Skeletal muscle tissue (tissue), 4 donors: ENCODE measurements around the gene ACAP2. TPM values are rescaled to one million over a fixed set of nuclear protein-coding genes. Genes with fewer than 3 reads are reported as not detected.
"Not testable (repeated sequence)": the region's sequence is repeated elsewhere in the genome, so short reads cannot be mapped to it uniquely, and the experiment has no call there.

Experiments used
- H3K27ac ChIP-seq: one replicate; pipeline ENCODE4 v1.7.0; 2013; ENCODE audit warnings: mild to moderate bottlenecking, low read depth, low read length, inconsistent platforms
- H3K27me3 ChIP-seq, 3 donors: one replicate each; pipeline ENCODE4 v1.7.0; 2013; ENCODE audit warnings: low read length in 3 of 3; ENCODE audit not compliant: control insufficient read depth in 3 of 3, insufficient read depth in 3 of 3
- H3K36me3 ChIP-seq, 3 donors: one replicate each; pipeline ENCODE4 v1.7.0; 2013; ENCODE audit warnings: low read length in 3 of 3; ENCODE audit not compliant: control insufficient read depth in 3 of 3, insufficient read depth in 3 of 3
- H3K4me1 ChIP-seq, 3 donors: one replicate each; pipeline ENCODE4 v1.7.0; 2013; ENCODE audit warnings: low read length in 3 of 3, mild to moderate bottlenecking in 3 of 3; ENCODE audit not compliant: control insufficient read depth in 3 of 3, insufficient read depth in 3 of 3
- H3K4me3 ChIP-seq, 3 donors: one replicate each; pipeline ENCODE4 v1.7.0; 2013; ENCODE audit warnings: low read length in 3 of 3
- H3K9ac ChIP-seq, 3 donors: one replicate each; pipeline ENCODE4 v1.7.0; 2013; ENCODE audit warnings: low read length in 3 of 3, mild to moderate bottlenecking in 3 of 3, moderate library complexity in 2 of 3, low read depth in 1 of 3
- H3K9me3 ChIP-seq, 3 donors: one replicate each; pipeline ENCODE4 v1.7.0; 2013; ENCODE audit warnings: low read length in 3 of 3; ENCODE audit not compliant: control insufficient read depth in 3 of 3
- total RNA-seq: library from RNA; depleted of rRNA; stranded (reverse); fragments of >200 nt; gene quantifications from one replicate; pipeline ENCODE4 v1.2.3, GENCODE V29; 2014
- donor health status: Osteomylitis.

Gene ACAP2
- total RNA-seq, 1 donor from 2014 or later: 52.7 TPM

DNA sequence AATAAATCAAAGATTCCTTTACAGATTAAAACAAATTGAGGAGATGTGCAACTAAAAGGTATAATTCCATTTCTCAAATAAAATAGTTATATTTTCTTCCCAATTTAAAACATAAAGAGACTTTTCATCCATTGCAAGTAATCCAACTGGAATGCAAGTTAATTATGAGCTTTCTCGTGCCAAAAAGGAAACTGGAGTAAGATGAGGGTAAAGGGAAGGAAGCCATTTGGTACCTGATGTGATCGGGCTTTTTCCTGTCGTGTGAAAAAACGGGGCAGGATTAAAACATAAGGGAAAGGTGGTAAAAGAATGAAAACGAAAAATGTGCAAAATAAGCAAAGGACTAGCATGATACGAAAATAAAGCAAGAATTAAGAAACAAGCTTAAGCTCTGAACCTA is 130.1 kb downstream of the ACAP2 start:
- Histone ChIP-seq H3K4me1 (no peaks in the 10 kb centered on the region), H3K27ac (no peak overlapping the region), H3K4me3 (no peak overlapping the region), H3K27me3 (no peaks in the 10 kb centered on the region), H3K9ac (no peak overlapping the region), H3K9me3 (no peaks in the 10 kb centered on the region), H3K36me3 (peaks cover 0 to under 1% (median 0%) of the 10 kb centered on the region in 3 donors)

DNA sequence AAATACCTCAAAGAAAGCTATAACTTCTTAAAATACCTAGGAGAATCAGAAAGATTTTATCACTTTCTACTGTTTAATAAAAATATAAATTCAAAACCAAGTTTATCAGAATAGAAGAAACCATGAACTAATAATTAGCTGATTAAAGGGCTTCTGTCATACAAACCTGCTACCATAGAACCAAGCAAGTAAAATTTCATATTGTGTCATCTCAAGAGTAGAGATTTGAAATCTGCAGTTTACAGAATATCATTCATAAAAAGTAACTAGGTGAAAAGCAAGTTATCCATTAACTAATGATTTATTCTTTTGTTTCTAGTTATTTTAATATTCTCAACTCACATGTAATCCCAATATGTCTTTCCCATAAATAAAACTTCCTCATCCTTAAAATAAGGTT is 135.1 kb downstream of the ACAP2 start:
- no peak overlapping the region for H3K9ac ChIP-seq
- H3K36me3 ChIP-seq: peaks cover 0 to 13% (median 4%) of the 10 kb centered on the region in 3 donors
- no peak overlapping the region for H3K4me3 ChIP-seq
- H3K9me3 ChIP-seq: no peaks in the 10 kb centered on the region
- no peak overlapping the region for H3K27ac ChIP-seq
- H3K27me3 ChIP-seq: no peaks in the 10 kb centered on the region
- H3K4me1 ChIP-seq: no peaks in the 10 kb centered on the region

DNA sequence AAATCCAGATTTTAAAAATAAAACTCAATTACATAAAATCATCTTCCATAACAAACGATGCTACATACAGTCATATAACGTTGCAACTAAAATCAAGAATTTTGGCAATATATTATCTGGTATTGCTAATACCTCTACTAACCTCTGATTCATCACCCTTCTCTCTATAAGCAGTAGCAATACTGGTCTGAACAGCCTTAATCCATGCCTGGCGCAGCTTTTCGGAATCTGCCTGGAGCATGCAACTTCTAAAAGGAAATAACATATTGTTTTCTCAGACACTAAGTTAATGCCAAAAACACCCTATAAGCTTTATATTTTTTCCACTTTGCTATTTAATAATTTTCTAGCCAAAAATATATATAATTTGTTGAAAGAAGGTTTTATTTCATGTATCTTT is 136.5 kb downstream of the ACAP2 start:
- H3K9ac ChIP-seq: no peak overlapping the region

DNA sequence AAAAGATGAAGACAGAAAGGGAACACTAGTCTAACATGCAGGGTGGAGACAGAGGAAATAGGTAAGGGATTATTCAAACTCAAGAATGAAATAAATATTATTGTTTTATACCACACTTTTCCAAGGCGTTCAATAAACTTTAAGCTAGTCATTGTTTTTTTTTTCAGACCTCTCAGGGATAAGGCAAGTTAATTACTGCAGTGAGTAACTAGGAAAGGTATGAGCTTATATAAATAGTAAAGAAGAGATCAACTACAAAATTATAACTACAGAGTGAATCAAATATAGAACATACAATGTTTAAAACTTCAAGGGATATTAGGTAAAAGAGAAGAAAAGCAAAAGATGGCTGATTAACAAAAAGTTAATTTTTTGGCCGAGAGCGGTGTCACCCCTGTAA is 140.4 kb downstream of the ACAP2 start:
- H3K9me3 ChIP-seq: no peaks in the 10 kb centered on the region
- no peaks in the 10 kb centered on the region for H3K27me3 ChIP-seq
- H3K27ac ChIP-seq: no peak overlapping the region
- no peaks in the 10 kb centered on the region for H3K4me1 ChIP-seq
- no peak overlapping the region for H3K9ac ChIP-seq
- H3K4me3 ChIP-seq: no peak overlapping the region
- H3K36me3 ChIP-seq: peaks cover 3 to 25% (median 16%) of the 10 kb centered on the region in 3 donors

More for the DNA sequence above, 136.5 kb downstream of the ACAP2 start:
- no peaks in the 10 kb centered on the region for H3K27me3 ChIP-seq
- no peaks in the 10 kb centered on the region for H3K4me1 ChIP-seq
- no peaks in the 10 kb centered on the region for H3K9me3 ChIP-seq
- H3K36me3 ChIP-seq: peaks cover 3 to 16% (median 11%) of the 10 kb centered on the region in 3 donors
- no peak overlapping the region for H3K27ac ChIP-seq
- no peak overlapping the region for H3K4me3 ChIP-seq

DNA sequence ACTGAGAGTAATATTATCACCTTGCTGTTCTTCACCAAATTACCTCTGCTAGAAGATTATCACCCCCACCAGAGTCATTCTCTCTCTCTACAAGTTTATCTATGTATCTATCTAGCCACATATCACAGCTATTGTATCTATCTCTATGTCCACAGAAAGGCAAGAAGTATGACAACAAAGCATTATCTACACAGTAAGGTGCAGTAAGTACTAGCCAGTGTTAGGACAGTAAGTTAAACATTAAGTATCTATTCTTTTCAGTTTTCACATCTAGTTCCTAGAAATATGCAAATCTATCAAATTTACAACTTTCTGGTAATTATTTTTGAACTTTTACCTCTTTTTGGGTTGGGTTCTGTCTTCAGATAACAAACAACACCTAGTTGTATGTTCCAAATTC is 145.4 kb downstream of the ACAP2 start:
- H3K9me3 ChIP-seq: no peaks in the 10 kb centered on the region
- H3K4me3 ChIP-seq: no peak overlapping the region
- H3K9ac ChIP-seq: no peak overlapping the region
- no peak overlapping the region for H3K27ac ChIP-seq
- peaks cover 5 to 22% (median 19%) of the 10 kb centered on the region in 3 donors for H3K36me3 ChIP-seq
- H3K27me3 ChIP-seq: no peaks in the 10 kb centered on the region
- H3K4me1 ChIP-seq: no peaks in the 10 kb centered on the region

DNA sequence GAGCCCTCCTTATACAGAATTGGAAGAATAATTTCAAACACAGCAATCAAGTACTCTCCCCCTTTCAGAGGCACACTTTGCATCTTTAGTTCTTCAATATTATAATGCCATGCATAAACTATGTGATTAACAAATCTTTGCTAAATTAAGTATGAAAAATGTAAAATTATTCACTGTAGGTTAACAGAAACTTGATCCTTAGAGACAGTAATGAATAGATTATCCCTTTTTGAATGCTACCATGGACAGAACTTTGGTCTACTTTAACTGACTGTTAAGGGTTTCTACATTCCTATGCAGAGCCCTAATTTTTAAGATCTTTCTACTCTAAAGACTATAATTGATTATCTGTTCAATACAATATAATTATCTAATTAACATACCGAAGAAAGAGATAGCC is 146.2 kb downstream of the ACAP2 start:
- Histone ChIP-seq H3K36me3 (peaks cover 3 to 20% (median 19%) of the 10 kb centered on the region in 3 donors), H3K4me3 (no peak overlapping the region), H3K27ac (no peak overlapping the region), H3K9me3 (no peaks in the 10 kb centered on the region), H3K4me1 (no peaks in the 10 kb centered on the region), H3K27me3 (no peaks in the 10 kb centered on the region), H3K9ac (no peak overlapping the region)

DNA sequence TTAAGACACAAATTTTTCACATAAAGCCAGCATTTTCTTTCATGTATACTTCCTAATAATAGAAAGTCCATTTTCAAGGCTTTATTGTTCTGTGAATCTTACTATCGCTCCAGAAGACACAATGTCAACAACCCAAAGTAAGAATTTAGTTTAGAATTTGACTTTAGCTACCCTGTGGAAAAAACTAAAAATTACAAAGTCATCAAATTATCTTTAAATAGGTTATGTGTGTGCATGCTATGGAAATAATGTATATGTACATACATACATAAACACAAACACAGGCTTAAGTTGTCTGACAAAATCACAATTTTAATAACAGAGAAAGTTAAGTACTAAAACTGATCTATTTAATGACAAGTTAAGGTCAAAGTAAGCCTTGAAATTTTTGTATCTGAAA is 151.7 kb downstream of the ACAP2 start:
- Histone ChIP-seq H3K4me3 (no peak overlapping the region), H3K9ac (no peak overlapping the region), H3K9me3 (no peaks in the 10 kb centered on the region), H3K27ac (no peak overlapping the region), H3K36me3 (peaks cover 3 to 32% (median 18%) of the 10 kb centered on the region in 3 donors), H3K27me3 (no peaks in the 10 kb centered on the region), H3K4me1 (no peaks in the 10 kb centered on the region)

DNA sequence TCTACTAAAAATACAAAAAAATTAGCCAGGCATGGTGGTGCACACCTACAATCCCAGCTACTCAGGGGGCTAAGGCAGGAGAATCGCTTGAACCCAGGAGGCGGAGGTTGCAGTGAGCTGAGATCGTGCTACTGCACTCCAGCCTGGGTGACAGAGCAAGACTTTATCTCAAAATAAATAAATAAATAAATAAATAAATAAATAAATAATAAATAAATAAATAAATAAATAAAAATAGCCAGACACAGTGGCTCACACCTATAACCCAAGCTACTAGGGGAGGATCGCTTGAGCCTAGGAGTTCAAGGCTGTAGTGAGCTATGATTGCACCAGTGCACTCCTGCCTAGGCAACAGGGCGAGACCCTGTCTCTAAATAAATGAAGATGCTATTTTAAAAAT is 152.2 kb downstream of the ACAP2 start:
- not testable (repeated sequence) for H3K9me3 ChIP-seq, H3K9ac ChIP-seq, H3K27me3 ChIP-seq, H3K4me3 ChIP-seq, H3K27ac ChIP-seq, H3K4me1 ChIP-seq
- peaks cover 4 to 35% (median 22%) of the 10 kb centered on the region in 3 donors for H3K36me3 ChIP-seq

DNA sequence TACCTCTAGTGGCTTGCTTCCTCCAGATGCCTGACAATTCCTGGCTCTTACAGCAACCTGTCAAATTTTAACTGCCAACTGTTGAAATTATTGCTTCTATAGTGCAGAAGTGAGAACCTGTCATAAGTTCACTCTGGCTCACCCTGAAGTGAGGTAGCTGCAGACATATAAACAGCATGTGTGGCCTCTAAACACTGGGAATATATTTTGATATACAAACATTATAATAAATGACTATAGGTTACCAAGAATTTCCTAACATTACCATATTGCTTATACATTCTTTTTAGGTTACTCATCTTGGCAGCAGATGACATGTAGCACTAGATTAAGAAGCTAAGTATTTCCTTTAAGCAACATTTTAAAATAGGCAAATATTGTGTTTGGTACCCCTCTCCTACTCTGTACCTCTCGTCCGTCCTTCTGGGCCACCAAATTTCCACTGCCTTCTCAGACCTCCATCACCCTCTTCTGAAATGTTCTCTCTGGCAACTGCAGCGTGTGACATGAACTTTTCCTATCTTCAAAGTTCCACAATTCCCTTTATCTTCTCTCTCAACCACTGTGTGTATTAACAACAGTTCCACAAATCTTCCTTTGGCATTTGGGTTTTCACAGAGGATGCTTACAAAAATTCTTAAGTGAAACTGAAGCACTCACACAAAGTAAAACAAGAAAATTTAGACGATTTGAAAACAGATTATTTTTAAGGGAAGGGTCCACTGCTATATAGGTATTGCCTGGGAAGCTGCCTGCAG is 156.5 kb downstream of the ACAP2 start:
- Histone ChIP-seq H3K4me1 (no peaks in the 10 kb centered on the region), H3K9ac (no peak overlapping the region), H3K27ac (no peak overlapping the region), H3K4me3 (no peak overlapping the region), H3K9me3 (no peaks in the 10 kb centered on the region), H3K27me3 (no peaks in the 10 kb centered on the region), H3K36me3 (peaks cover 7 to 33% (median 17%) of the 10 kb centered on the region in 3 donors)

DNA sequence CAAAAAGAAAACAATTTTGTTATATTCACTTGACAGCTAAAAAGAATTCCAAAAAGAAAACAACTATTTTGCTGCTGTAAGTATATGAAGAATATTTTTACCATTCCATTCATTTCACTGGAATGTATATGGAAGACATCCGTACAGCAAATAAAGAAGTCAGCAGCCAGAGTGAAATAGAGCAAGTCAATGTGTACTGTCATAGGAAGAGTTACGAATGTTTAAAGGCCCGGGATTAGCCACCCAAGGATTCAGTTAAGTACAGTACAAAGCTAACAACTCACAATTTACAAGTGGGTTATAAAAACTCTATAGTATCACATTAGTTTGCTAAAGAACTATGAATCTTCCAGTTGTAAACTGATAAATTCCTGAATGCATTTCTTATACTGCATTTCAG is 157.4 kb downstream of the ACAP2 start:
- Histone ChIP-seq H3K9me3 (no peaks in the 10 kb centered on the region), H3K9ac (no peak overlapping the region), H3K27ac (no peak overlapping the region), H3K36me3 (peaks cover 7 to 32% (median 17%) of the 10 kb centered on the region in 3 donors), H3K4me3 (no peak overlapping the region), H3K4me1 (no peaks in the 10 kb centered on the region), H3K27me3 (no peaks in the 10 kb centered on the region)
